Gastroesophageal sphincter (tissue), 4 donors: Measurements from ENCODE around the gene OGFOD2. TPM values are rescaled to one million over a fixed set of nuclear protein-coding genes. Genes with fewer than 3 reads are reported as not detected.

Experiments
- ATAC-seq: fragments of 150-250 bp; one replicate; pipeline ENCODE4 v1.9.1; 2016; ENCODE audit warnings: mild to moderate bottlenecking, moderate library complexity
- H3K27ac ChIP-seq, 4 donors: fragments of 200-600 bp; sonication (generic) in 3 of 4; 1 replicate in 3 of 4; 2 replicates in 1 of 4; pipeline ENCODE4 v1.5.1; 2016 to 2019
- H3K27me3 ChIP-seq: fragments of 200-600 bp; sonication (generic); one replicate; pipeline ENCODE4 v1.5.1; 2019
- H3K36me3 ChIP-seq, 2 donors: fragments of 200-600 bp; sonication (generic); one replicate each; pipeline ENCODE4 v1.5.1; 2019; ENCODE audit warnings: control low read depth in 1 of 2
- H3K4me1 ChIP-seq, 3 donors: fragments of 200-600 bp; sonication (generic); 1 replicate in 2 of 3; 2 replicates in 1 of 3; pipeline ENCODE4 v1.5.1; 2016 to 2019; ENCODE audit warnings: control low read depth in 2 of 3
- H3K4me3 ChIP-seq, 2 donors: fragments of 200-600 bp; sonication (generic); one replicate each; pipeline ENCODE4 v1.5.1; 2019; ENCODE audit warnings: mild to moderate bottlenecking in 1 of 2, moderate library complexity in 1 of 2
- H3K9me3 ChIP-seq, 3 donors: fragments of 200-600 bp; sonication (generic); one replicate each; pipeline ENCODE4 v1.5.1; 2017 to 2019; ENCODE audit warnings: control low read depth in 2 of 3
- EP300 ChIP-seq: sonication (generic); formaldehyde crosslinking; IDR thresholded peaks from one replicate; pipeline ENCODE4 v1.6.1; 2017; ENCODE audit warnings: antibody characterized with exemption, mild to moderate bottlenecking
- POLR2A ChIP-seq, 2 donors: fragments of 450-650 bp; IDR thresholded peaks; one replicate each; pipeline ENCODE4 v1.6.1; 2017; ENCODE audit warnings: antibody characterized with exemption in 2 of 2, mild to moderate bottlenecking in 2 of 2, moderate library complexity in 1 of 2
- POLR2AphosphoS5 ChIP-seq: sonication (generic); formaldehyde crosslinking; IDR thresholded peaks from one replicate; pipeline ENCODE4 v1.6.1; 2017; ENCODE audit warnings: antibody characterized with exemption
- WGBS, 2 donors: methylation state at CpG; one replicate each; pipeline ENCODE4 v1.1.5; 2018; ENCODE audit warnings: low coverage in 1 of 2; 5-methylcytosine and 5-hydroxymethylcytosine counted together
- total RNA-seq, 4 donors: library from RNA; depleted of rRNA; stranded (reverse); fragments of >200 nt; gene quantifications; one replicate each; pipeline ENCODE4 v1.1.0, GENCODE V29; 2016
- TF ChIP-seq, protein P1 (sequence below), 4 experiments: fragments of 200-600 bp in 2 of 4; fragments of 450-650 bp in 2 of 4; sonication (generic) in 1 of 4; IDR thresholded peaks; one replicate each; pipeline ENCODE4 v1.5.1; 2017 to 2019; ENCODE audit warnings: antibody characterized with exemption in 4 of 4, mild to moderate bottlenecking in 2 of 4, moderate library complexity in 2 of 4

OGFOD2 gene
- total RNA-seq, 4 donors from 2014 or later: 7.3 to 10.7 (median 8.3) TPM

DNA sequence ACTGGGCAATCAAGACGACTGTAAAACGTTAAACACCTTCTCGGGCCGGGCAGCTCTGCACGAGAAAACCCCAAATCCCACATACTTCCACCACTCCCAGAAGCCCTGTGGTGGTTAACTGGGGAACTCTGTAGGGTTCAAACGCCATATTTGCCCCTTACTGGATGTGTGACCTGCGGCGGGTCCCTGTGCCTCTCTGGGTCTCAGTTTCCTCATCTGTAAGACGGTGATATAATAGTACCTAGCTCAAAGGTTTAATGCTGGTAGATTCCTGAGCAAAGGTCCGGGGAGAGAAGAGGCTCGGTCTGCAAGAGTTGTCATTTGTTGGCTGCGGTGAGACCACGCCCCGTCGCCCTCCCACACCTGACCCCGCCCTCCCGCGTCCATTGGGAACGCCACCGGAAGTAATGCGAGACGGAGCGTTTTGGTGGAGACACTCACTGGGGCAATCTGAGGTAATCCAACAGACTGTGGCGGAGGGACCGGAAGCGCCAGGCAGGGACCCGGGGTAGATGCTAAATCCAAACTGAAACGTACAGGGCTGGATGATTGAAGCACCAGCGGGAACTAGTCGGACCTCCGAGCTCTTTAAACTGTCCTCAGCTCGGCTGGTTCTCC is 661 bp upstream of the OGFOD2 start:
- Histone ChIP-seq H3K9me3 (no peaks in the 10 kb centered on the region), H3K27me3 (no peaks in the 10 kb centered on the region), H3K36me3 (peaks cover 0 to 27% of the 10 kb centered on the region in 2 donors), H3K27ac (peak overlapping the region; percentile 91 to 99 (median 97)), H3K4me3 (peak overlapping the region; percentile 89 to 94), H3K4me1 (peaks cover 0 to 47% (median 24%) of the 10 kb centered on the region in 3 donors)
- 1% methylated on average over 9 of the region's 32 CpGs; no CpG with 5 or more reads in 1 of the 2 donors for WGBS, 2 donors
- ATAC-seq: peak; percentile 96
- TF ChIP-seq, protein P1, sequence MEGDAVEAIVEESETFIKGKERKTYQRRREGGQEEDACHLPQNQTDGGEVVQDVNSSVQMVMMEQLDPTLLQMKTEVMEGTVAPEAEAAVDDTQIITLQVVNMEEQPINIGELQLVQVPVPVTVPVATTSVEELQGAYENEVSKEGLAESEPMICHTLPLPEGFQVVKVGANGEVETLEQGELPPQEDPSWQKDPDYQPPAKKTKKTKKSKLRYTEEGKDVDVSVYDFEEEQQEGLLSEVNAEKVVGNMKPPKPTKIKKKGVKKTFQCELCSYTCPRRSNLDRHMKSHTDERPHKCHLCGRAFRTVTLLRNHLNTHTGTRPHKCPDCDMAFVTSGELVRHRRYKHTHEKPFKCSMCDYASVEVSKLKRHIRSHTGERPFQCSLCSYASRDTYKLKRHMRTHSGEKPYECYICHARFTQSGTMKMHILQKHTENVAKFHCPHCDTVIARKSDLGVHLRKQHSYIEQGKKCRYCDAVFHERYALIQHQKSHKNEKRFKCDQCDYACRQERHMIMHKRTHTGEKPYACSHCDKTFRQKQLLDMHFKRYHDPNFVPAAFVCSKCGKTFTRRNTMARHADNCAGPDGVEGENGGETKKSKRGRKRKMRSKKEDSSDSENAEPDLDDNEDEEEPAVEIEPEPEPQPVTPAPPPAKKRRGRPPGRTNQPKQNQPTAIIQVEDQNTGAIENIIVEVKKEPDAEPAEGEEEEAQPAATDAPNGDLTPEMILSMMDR (IDR thresholded peaks at IDR 0.05): no peak
- TF ChIP-seq POLR2AphosphoS5 (peak; percentile 78), EP300 (no peak)

DNA sequence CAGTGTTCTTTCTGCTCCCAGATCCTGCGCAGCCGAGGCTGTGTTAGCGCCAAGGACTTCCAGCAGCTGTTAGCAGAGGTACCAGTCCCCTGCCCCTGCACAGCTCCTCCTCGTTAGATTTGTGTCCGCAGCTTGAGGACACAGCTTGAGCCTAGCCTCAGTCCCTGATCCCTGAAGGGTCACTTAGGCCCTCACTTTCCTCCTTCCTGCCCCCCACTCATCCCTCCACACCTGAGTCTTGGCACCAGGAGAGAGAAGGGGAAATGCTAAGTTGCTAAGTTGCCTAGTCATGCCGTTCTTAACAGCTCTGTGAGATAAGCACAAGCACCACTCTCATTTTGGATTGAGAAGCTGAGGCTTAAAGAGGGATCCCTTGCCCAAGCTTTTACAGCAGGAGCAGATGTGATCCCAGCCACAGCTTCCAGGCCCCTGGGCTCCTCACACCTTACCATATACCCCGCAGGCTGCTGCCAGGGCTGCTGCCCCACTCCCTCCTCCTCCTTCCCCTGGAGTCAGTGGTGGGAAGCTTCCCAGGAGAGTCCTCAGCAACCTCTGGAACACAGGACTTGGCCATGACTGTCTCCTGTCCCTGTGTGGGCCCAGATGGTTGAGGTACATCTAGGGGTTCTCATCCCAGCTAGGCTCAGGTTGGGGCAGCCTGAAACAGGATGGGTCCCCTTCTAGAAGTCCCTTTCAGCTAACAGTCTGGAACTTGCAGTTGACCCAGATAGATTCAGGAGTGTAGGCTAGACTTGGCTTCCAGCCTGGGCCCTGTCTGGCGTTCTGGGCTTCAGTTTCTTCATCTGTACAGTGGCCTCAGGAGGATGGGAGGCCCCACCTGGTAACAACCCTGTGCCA is 975 bp downstream of the OGFOD2 start:
- TF ChIP-seq POLR2A (IDR thresholded peaks at IDR 0.05): no peak
- TF ChIP-seq POLR2AphosphoS5: no peak
- TF ChIP-seq, protein P1 (IDR thresholded peaks at IDR 0.05): no peak
- no peak for TF ChIP-seq EP300
- H3K4me3 ChIP-seq: peak overlapping the region; percentile 89 to 94
- H3K27ac ChIP-seq: peak overlapping the region in 3 of 4 donors; percentile 95 to 99 (median 99)
- no peaks in the 10 kb centered on the region for H3K9me3 ChIP-seq
- H3K36me3 ChIP-seq: peaks cover 0 to 27% of the 10 kb centered on the region in 2 donors
- no peaks in the 10 kb centered on the region for H3K27me3 ChIP-seq
- peaks cover 0 to 57% (median 31%) of the 10 kb centered on the region in 3 donors for H3K4me1 ChIP-seq
- no peak for ATAC-seq
- 0% methylated on average over 2 of the region's 8 CpGs; no CpG with 5 or more reads in 1 of the 2 donors for WGBS, 2 donors

- no peak for ATAC-seq
- whole genome bisulfite sequencing, 2 donors: no CpG with 5 or more reads among the region's 15 CpGs
- TF ChIP-seq POLR2A (IDR thresholded peaks at IDR 0.05): no peak
- no peak for TF ChIP-seq POLR2AphosphoS5
- no peak for TF ChIP-seq EP300
- TF ChIP-seq, protein P1 (IDR thresholded peaks at IDR 0.05): no peak
- Histone ChIP-seq H3K27me3 (no peaks in the 10 kb centered on the region), H3K4me3 (peak overlapping the region in 1 of 2 donors; percentile 94), H3K36me3 (peaks cover 0 to 28% of the 10 kb centered on the region in 2 donors), H3K4me1 (peaks cover 0 to 63% (median 35%) of the 10 kb centered on the region in 3 donors), H3K27ac (no peak overlapping the region), H3K9me3 (no peaks in the 10 kb centered on the region)
These were observed 1.6 kb downstream of the OGFOD2 start for GRCh38 chr12:122976648-122976975.

- H3K36me3 ChIP-seq: peaks cover 0 to 33% of the 10 kb centered on the region in 2 donors
- H3K27me3 ChIP-seq: no peaks in the 10 kb centered on the region
- no peak for TF ChIP-seq POLR2AphosphoS5
- TF ChIP-seq POLR2A (IDR thresholded peaks at IDR 0.05): no peak
- TF ChIP-seq EP300: no peak
- TF ChIP-seq, protein P1 (IDR thresholded peaks at IDR 0.05): no peak
- ATAC-seq: no peak
- 87 to 89% methylated on average over 4 of the region's 6 CpGs for WGBS, 2 donors
- no peak overlapping the region for H3K4me3 ChIP-seq
- H3K4me1 ChIP-seq: peaks cover 2 to 68% (median 41%) of the 10 kb centered on the region in 3 donors
- no peak overlapping the region for H3K27ac ChIP-seq
- H3K9me3 ChIP-seq: no peaks in the 10 kb centered on the region
These were observed 2.1 kb downstream of the OGFOD2 start for GRCh38 chr12:122977153-122977552.
